Trophoblast cell (in vitro differentiated cells and primary cell): ENCODE results near the gene TACC2.

ENCODE experiments used
- DNase-seq, 2 donors: peaks; one replicate each; pipeline ENCODE4 v3.0.0-alpha.2; 2016
- H2AFZ ChIP-seq: 2 replicates; pipeline ENCODE4 v1.6.1; 2013; ENCODE audit warnings: low read length, moderate library complexity, mild to moderate bottlenecking; ENCODE audit not compliant: insufficient read depth, poor library complexity
- H2AK5ac ChIP-seq: 2 replicates; pipeline ENCODE4 v1.6.1; 2013; ENCODE audit warnings: mild to moderate bottlenecking, low read length
- H2BK120ac ChIP-seq: 2 replicates; pipeline ENCODE4 v1.6.1; 2013; ENCODE audit warnings: low read length, mild to moderate bottlenecking, moderate library complexity; ENCODE audit not compliant: insufficient read depth, poor library complexity
- H2BK12ac ChIP-seq: 2 replicates; pipeline ENCODE4 v1.6.1; 2013; ENCODE audit warnings: mild to moderate bottlenecking, low read length, moderate library complexity
- H2BK5ac ChIP-seq: 2 replicates; pipeline ENCODE4 v1.6.1; 2013; ENCODE audit warnings: low read length, low read depth, moderate library complexity, mild to moderate bottlenecking; ENCODE audit not compliant: poor library complexity
- H3K14ac ChIP-seq: 2 replicates; pipeline ENCODE4 v1.6.1; 2013; ENCODE audit warnings: mild to moderate bottlenecking, low read length
- H3K18ac ChIP-seq: 2 replicates; pipeline ENCODE4 v1.6.1; 2013; ENCODE audit warnings: mild to moderate bottlenecking, low read length
- H3K23ac ChIP-seq: 2 replicates; pipeline ENCODE4 v1.6.1; 2013; ENCODE audit warnings: low read length
- H3K27ac ChIP-seq: 2 replicates; pipeline ENCODE4 v1.5.1; 2013; ENCODE audit warnings: low read depth, mild to moderate bottlenecking, inconsistent platforms, low read length, moderate library complexity
- H3K27me3 ChIP-seq: 2 replicates; pipeline ENCODE4 v1.6.1; 2013; ENCODE audit warnings: inconsistent platforms, mild to moderate bottlenecking, low read length, moderate library complexity; ENCODE audit not compliant: insufficient read depth
- H3K36me3 ChIP-seq, 2 experiments: 1 replicate in 1 of 2; 2 replicates in 1 of 2; pipeline ENCODE4 v1.6.1; 2013; ENCODE audit warnings: low read length in 2 of 2, mild to moderate bottlenecking in 2 of 2, moderate library complexity in 1 of 2; ENCODE audit not compliant: insufficient read depth in 2 of 2, control insufficient read depth in 1 of 2
- H3K4ac ChIP-seq: 2 replicates; pipeline ENCODE4 v1.6.1; 2013; ENCODE audit warnings: low read depth, mild to moderate bottlenecking, low read length, moderate library complexity
- H3K4me1 ChIP-seq, 2 experiments: 1 replicate in 1 of 2; 2 replicates in 1 of 2; pipeline ENCODE4 v1.6.1; 2013; ENCODE audit warnings: low read length in 2 of 2, mild to moderate bottlenecking in 2 of 2, moderate library complexity in 1 of 2; ENCODE audit not compliant: insufficient read depth in 2 of 2, control insufficient read depth in 1 of 2
- H3K4me2 ChIP-seq: 2 replicates; pipeline ENCODE4 v1.6.1; 2013; ENCODE audit warnings: inconsistent platforms, mild to moderate bottlenecking, low read length, moderate library complexity
- H3K4me3 ChIP-seq: 2 replicates; pipeline ENCODE4 v1.5.1; 2013; ENCODE audit warnings: mild to moderate bottlenecking, low read depth, low read length, inconsistent platforms
- H3K79me1 ChIP-seq: one replicate; pipeline ENCODE4 v1.6.1; 2013; ENCODE audit warnings: low read length
- H3K79me2 ChIP-seq: 2 replicates; pipeline ENCODE4 v1.6.1; 2013; ENCODE audit warnings: low read length, mild to moderate bottlenecking; ENCODE audit not compliant: control insufficient read depth, insufficient read depth, poor library complexity
- H3K9ac ChIP-seq: 2 replicates; pipeline ENCODE4 v1.6.1; 2013; ENCODE audit warnings: mild to moderate bottlenecking, low read length
- H3K9me3 ChIP-seq: 2 replicates; pipeline ENCODE4 v1.6.1; 2013; ENCODE audit warnings: low read depth, mild to moderate bottlenecking, control low read depth, inconsistent platforms, low read length; ENCODE audit not compliant: insufficient read depth
- H4K12ac ChIP-seq: 2 replicates; pipeline ENCODE4 v1.6.1; 2013; ENCODE audit warnings: low read depth, mild to moderate bottlenecking, low read length, moderate library complexity
- H4K8ac ChIP-seq: 2 replicates; pipeline ENCODE4 v1.6.1; 2013; ENCODE audit warnings: low read depth, mild to moderate bottlenecking, low read length, moderate library complexity
- H4K91ac ChIP-seq: one replicate; pipeline ENCODE4 v1.6.1; 2013; ENCODE audit warnings: low read depth, mild to moderate bottlenecking, low read length, moderate library complexity
- WGBS: extraction: QIAGEN DNeasy Blood & Tissue Kit; methylation state at CpG from one replicate; pipeline ENCODE4 v1.1.7; 2013; ENCODE audit warnings: missing lambda C conversion rate; ENCODE audit not compliant: insufficient read length, insufficient coverage; ENCODE audit errors: extremely low coverage; 5-methylcytosine and 5-hydroxymethylcytosine counted together

The TACC2 gene

DNA sequence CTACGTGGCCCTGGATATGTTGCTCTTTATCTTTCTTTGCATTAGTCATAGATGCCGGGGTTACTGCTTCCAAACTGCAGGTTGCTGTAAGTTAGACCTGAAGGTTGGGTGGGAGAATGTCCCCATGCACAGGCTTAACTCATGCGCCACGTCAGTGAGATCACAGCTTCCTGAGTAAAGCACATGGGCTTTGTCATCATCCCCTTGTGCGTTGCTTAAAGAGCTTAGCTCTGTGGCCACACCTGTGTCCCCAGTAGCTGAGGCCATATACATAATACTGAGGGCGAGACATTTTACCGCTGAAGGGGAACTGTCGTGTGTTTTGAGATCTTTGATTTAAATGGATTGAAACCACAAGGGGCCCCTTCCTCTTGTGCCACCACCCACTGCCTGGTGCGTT, 236.4 kb downstream of the TACC2 start:
- Histone ChIP-seq H3K36me3 (peaks cover 6 to 7% of the 10 kb centered on the region in 2 experiments), H3K27ac (no peak overlapping the region), H3K9me3 (no peaks in the 10 kb centered on the region), H3K23ac (no peak overlapping the region), H2BK5ac (no peak overlapping the region), H3K4me1 (no peaks in the 10 kb centered on the region), H3K79me1 (no peaks in the 10 kb centered on the region), H3K27me3 (no peaks in the 10 kb centered on the region), H3K9ac (no peak overlapping the region), H4K12ac (no peak overlapping the region), H2BK12ac (no peak overlapping the region), H4K8ac (no peak overlapping the region), H4K91ac (no peak overlapping the region), H2AFZ (no peak overlapping the region), H2BK120ac (no peak overlapping the region), H3K79me2 (no peaks in the 10 kb centered on the region), H3K4me2 (no peak overlapping the region), H2AK5ac (no peak overlapping the region), H3K18ac (no peak overlapping the region), H3K14ac (no peak overlapping the region), H3K4ac (no peak overlapping the region), H3K4me3 (no peak overlapping the region)
- DNase-seq = no peak
- WGBS = no CpG with 5 or more reads among the region's 9 CpGs

- Histone ChIP-seq H2BK5ac (no peak overlapping the region), H3K9me3 (no peaks in the 10 kb centered on the region), H3K4me3 (no peak overlapping the region), H4K8ac (no peak overlapping the region), H3K27me3 (no peaks in the 10 kb centered on the region), H3K27ac (no peak overlapping the region), H3K4me1 (no peaks in the 10 kb centered on the region), H3K23ac (no peak overlapping the region), H4K12ac (no peak overlapping the region), H3K4ac (no peak overlapping the region), H2AFZ (no peak overlapping the region), H4K91ac (no peak overlapping the region), H3K14ac (no peak overlapping the region), H3K18ac (no peak overlapping the region), H3K36me3 (peaks cover 6 to 7% of the 10 kb centered on the region in 2 experiments), H3K79me1 (no peaks in the 10 kb centered on the region), H2BK12ac (no peak overlapping the region), H2BK120ac (no peak overlapping the region), H2AK5ac (no peak overlapping the region), H3K4me2 (no peak overlapping the region), H3K79me2 (no peaks in the 10 kb centered on the region), H3K9ac (no peak overlapping the region)
- DNase-seq = no peak
- no CpG with 5 or more reads among the region's 4 CpGs for WGBS
Observed at GRCh38 chr10:122227754-122228153, 238.8 kb downstream of the TACC2 start.

- no peak overlapping the region for H2AFZ ChIP-seq
- H3K23ac ChIP-seq = no peak overlapping the region
Observed at GRCh38 chr10:122229666-122230065, 240.7 kb downstream of the TACC2 start.

DNA sequence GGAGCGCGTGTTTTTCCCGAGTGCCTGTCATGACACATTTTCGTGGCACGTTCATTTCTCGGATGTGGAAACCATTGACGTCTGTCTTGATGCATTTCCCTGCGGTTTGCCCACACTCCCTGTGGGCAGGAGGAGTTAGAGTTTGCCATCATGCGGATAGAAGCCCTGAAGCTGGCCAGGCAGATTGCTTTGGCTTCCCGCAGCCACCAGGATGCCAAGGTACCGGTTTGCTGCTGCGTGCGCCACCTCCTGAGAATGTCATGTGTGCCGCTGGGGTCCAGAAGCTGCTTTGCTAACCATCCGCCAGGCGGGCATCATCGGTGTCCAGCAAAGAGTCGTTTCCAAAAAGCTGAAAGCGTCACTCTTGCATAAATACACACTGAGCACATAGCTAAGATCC, 241.3 kb downstream of the TACC2 start:
- Histone ChIP-seq H2BK5ac (no peak overlapping the region), H4K91ac (no peak overlapping the region), H3K9ac (no peak overlapping the region), H3K27ac (no peak overlapping the region), H4K12ac (no peak overlapping the region), H4K8ac (no peak overlapping the region), H3K14ac (no peak overlapping the region), H3K79me1 (no peaks in the 10 kb centered on the region), H3K36me3 (peaks cover 9 to 13% of the 10 kb centered on the region in 2 experiments), H2AFZ (no peak overlapping the region), H3K9me3 (no peaks in the 10 kb centered on the region), H3K4me2 (no peak overlapping the region), H3K4me3 (peak overlapping the region; percentile 36), H2BK12ac (no peak overlapping the region), H2BK120ac (no peak overlapping the region), H2AK5ac (no peak overlapping the region), H3K23ac (no peak overlapping the region), H3K79me2 (no peaks in the 10 kb centered on the region), H3K4me1 (no peaks in the 10 kb centered on the region), H3K27me3 (no peaks in the 10 kb centered on the region), H3K4ac (no peak overlapping the region), H3K18ac (no peak overlapping the region)
- DNase-seq = no peak
- no CpG with 5 or more reads among the region's 19 CpGs for WGBS

More at GRCh38 chr10:122229666-122230065, 240.7 kb downstream of the TACC2 start:
- H4K12ac ChIP-seq = no peak overlapping the region
- no peak overlapping the region for H2BK120ac ChIP-seq
- no peaks in the 10 kb centered on the region for H3K27me3 ChIP-seq
- H2BK5ac ChIP-seq = no peak overlapping the region
- DNase-seq = no peak
- H4K91ac ChIP-seq = no peak overlapping the region
- H3K14ac ChIP-seq = no peak overlapping the region
- no peak overlapping the region for H3K4ac ChIP-seq
- H3K18ac ChIP-seq = no peak overlapping the region
- H3K27ac ChIP-seq = no peak overlapping the region
- no CpG with 5 or more reads among the region's 2 CpGs for WGBS
- H3K4me3 ChIP-seq = no peak overlapping the region
- H3K4me2 ChIP-seq = no peak overlapping the region
- H3K79me1 ChIP-seq = no peaks in the 10 kb centered on the region
- H3K9ac ChIP-seq = no peak overlapping the region
- H2BK12ac ChIP-seq = no peak overlapping the region
- no peak overlapping the region for H2AK5ac ChIP-seq
- no peaks in the 10 kb centered on the region for H3K9me3 ChIP-seq
- no peak overlapping the region for H4K8ac ChIP-seq
- no peaks in the 10 kb centered on the region for H3K4me1 ChIP-seq
- H3K36me3 ChIP-seq = peaks cover 10 to 13% of the 10 kb centered on the region in 2 experiments
- no peaks in the 10 kb centered on the region for H3K79me2 ChIP-seq
